Rectal smooth muscle tissue (tissue), 1 donor: ENCODE measurements around the gene TMPRSS13.

ENCODE experiments used
- H3K27ac ChIP-seq: one replicate; pipeline ENCODE4 v1.7.0; 2013; ENCODE audit warnings: low read depth, low read length, inconsistent platforms
- H3K27me3 ChIP-seq: one replicate; pipeline ENCODE4 v1.7.0; 2013; ENCODE audit warnings: low read length; ENCODE audit not compliant: control insufficient read depth, insufficient read depth
- H3K36me3 ChIP-seq: one replicate; pipeline ENCODE4 v1.7.0; 2013; ENCODE audit warnings: low read length; ENCODE audit not compliant: control insufficient read depth, insufficient read depth
- H3K4me1 ChIP-seq: one replicate; pipeline ENCODE4 v1.7.0; 2013; ENCODE audit warnings: low read length; ENCODE audit not compliant: control insufficient read depth, insufficient read depth
- H3K4me3 ChIP-seq: one replicate; pipeline ENCODE4 v1.7.0; 2013; ENCODE audit warnings: low read length
- H3K9ac ChIP-seq: one replicate; pipeline ENCODE4 v1.7.0; 2013; ENCODE audit warnings: low read length

The TMPRSS13 gene

GRCh38 chr11:117884994-117885393, 44.2 kb downstream of the TMPRSS13 start:
- Histone ChIP-seq H3K4me3 (no peak overlapping the region), H3K9ac (no peak overlapping the region), H3K36me3 (no peaks in the 10 kb centered on the region)

GRCh38 chr11:117883063-117883462, 46.1 kb downstream of the TMPRSS13 start:
- no peak overlapping the region for H3K9ac ChIP-seq
- H3K4me3 ChIP-seq, result no peak overlapping the region
- H3K4me1 ChIP-seq, result peaks cover 55% of the 10 kb centered on the region
- H3K27me3 ChIP-seq, result peaks cover 3% of the 10 kb centered on the region
- no peaks in the 10 kb centered on the region for H3K36me3 ChIP-seq
- peak overlapping the region; percentile 89 for H3K27ac ChIP-seq

More at GRCh38 chr11:117884994-117885393, 44.2 kb downstream of the TMPRSS13 start:
- Histone ChIP-seq H3K27me3 (peaks cover 2% of the 10 kb centered on the region), H3K4me1 (peaks cover 54% of the 10 kb centered on the region), H3K27ac (peak overlapping the region; percentile 89)

DNA sequence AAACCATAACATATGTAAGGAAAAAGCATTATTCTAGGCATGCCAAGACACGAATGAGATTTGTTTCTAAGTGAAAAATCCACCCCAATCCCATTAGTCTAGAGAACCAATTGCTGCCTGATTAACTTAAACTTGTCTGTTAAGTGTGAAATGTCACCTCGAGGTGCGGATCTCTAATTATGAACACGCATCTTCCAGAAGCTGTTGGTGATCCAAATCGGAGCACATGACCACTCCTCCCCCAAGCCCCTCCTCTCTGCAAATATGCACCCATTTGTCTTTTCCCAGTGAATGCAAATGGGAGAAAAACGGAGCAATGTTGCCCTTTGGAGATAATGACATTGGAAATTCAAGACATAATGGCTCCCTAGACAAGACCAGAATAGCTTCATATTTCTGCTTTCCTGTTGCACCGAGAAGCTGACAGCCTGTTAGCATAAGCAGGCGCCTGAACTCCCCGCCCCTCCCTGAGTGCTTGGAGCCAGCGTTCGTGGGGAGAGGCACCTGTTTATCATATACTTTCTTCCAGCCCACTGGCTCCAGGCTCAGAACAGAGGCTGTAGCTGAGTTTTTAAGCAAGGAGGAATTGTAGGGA, 46.8 kb downstream of the TMPRSS13 start:
- Histone ChIP-seq H3K27ac (peak overlapping the region; percentile 89), H3K4me1 (peaks cover 59% of the 10 kb centered on the region), H3K27me3 (peaks cover 3% of the 10 kb centered on the region), H3K9ac (no peak overlapping the region), H3K36me3 (no peaks in the 10 kb centered on the region), H3K4me3 (no peak overlapping the region)

DNA sequence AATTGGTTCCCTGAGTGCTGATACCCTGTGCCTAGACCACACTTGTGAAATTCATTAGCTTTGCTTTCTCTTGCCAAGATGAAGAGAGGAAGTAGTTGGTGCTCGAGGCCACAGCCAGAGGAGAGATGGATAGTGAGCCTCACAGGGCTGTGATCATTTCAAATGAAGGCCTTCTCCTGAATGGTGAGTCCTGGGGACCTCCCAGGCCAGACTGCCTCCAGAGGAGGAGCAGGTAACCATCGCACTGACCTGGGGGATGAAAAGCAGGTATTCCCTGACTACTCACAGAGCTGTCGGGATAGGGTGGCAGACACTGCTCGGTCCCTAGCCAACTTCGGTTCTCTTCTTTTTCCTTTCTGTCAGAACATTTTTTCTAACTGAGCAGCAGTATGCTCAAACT, 48.0 kb downstream of the TMPRSS13 start:
- no peak overlapping the region for H3K9ac ChIP-seq
- peak overlapping the region; percentile 89 for H3K27ac ChIP-seq
- no peak overlapping the region for H3K4me3 ChIP-seq
- no peaks in the 10 kb centered on the region for H3K36me3 ChIP-seq
- H3K4me1 ChIP-seq, result peaks cover 59% of the 10 kb centered on the region
- H3K27me3 ChIP-seq, result peaks cover 7% of the 10 kb centered on the region

DNA sequence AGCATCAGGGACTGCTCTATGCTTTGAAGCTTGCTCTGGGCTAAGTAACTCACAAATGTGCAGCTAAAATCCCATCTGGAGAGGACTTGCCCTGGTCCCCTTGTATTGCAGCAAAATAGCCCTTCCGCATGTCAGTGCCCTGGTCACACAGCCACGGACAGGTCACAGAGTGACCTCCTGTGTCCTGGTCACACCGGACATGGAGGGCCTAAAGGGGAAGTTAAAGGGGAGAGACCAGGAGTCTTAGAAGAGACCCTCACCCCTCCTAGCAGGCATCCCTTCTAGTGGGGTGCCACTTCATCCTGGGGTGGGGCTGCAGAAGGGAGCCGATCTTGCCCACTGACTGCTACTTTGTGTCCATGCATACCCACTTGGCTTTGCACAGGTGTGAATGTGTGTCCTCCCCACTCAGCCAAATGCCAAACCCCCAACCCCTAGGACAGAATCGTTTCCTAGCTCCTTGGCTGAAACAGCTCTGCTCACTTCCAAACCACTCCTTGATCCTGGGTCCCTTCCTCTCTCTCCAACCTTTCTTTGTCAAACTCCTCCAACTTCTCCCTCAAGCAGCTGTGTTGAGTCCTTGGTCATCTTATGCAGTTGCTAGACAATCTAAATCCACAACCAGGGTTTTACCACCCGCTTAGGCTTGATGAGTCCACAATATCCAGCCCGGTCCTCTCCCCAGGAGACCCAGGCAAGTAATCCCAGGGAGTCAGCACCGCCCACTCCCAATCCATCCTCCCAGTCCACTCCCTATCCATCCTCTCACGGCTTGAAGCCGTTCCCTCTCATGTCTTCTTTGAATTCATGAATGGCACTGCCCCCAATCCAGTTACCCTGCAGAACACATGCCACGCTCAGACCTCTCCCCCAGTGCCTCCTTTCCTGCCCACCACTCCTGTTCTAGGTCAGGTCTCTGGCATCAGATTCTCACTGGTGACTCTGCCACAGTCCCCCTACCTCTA, 49.4 kb downstream of the TMPRSS13 start:
- peaks cover 51% of the 10 kb centered on the region for H3K4me1 ChIP-seq
- H3K4me3 ChIP-seq, result no peak overlapping the region
- peaks cover 7% of the 10 kb centered on the region for H3K27me3 ChIP-seq
- no peaks in the 10 kb centered on the region for H3K36me3 ChIP-seq
- H3K9ac ChIP-seq, result no peak overlapping the region
- no peak overlapping the region for H3K27ac ChIP-seq

- H3K9ac ChIP-seq, result no peak overlapping the region
- H3K27ac ChIP-seq, result peak overlapping the region; percentile 91
- H3K4me3 ChIP-seq, result no peak overlapping the region
- peaks cover 48% of the 10 kb centered on the region for H3K4me1 ChIP-seq
- no peaks in the 10 kb centered on the region for H3K36me3 ChIP-seq
- peaks cover 7% of the 10 kb centered on the region for H3K27me3 ChIP-seq
These were observed 50.2 kb downstream of the TMPRSS13 start for GRCh38 chr11:117878939-117879475.

DNA sequence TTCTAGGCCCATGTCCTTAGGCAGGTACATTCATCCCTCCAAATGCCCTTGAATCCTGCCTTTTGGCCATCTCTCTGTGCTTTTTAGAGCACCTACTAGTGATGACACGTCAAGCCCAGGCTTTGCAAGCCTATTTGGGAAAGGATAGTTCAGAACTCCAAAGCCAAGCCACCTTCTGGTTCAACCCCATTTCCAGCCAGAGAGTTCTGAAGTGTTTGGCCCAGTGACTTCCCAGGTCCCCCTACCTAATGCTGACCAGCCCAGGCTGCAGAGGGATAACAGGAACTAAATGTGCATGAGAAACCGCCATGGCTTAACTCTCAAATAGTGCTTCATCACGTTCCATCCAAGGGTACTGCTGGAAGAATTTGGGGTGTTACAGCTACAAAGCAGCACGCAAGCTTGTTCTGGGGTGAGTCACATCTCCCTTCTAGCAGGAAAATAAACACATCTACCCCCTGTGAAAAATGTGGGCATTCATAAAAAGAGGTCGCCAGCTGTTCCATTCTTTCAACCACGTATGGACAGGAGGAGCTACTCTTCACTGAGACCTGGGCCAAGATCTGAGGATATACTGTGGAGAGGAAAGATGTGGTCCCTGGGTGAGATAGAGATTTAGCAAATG, 50.8 kb downstream of the TMPRSS13 start:
- Histone ChIP-seq H3K27me3 (peaks cover 7% of the 10 kb centered on the region), H3K27ac (peak overlapping the region; percentile 91), H3K4me3 (no peak overlapping the region), H3K36me3 (no peaks in the 10 kb centered on the region), H3K4me1 (peaks cover 50% of the 10 kb centered on the region), H3K9ac (no peak overlapping the region)

- peak overlapping the region; percentile 61 for H3K4me3 ChIP-seq
- H3K9ac ChIP-seq, result peak overlapping the region; percentile 57
- H3K36me3 ChIP-seq, result no peaks in the 10 kb centered on the region
- H3K4me1 ChIP-seq, result peaks cover 49% of the 10 kb centered on the region
- H3K27ac ChIP-seq, result peak overlapping the region; percentile 91
- peaks cover 7% of the 10 kb centered on the region for H3K27me3 ChIP-seq
These were observed 52.0 kb downstream of the TMPRSS13 start for GRCh38 chr11:117877120-117877784.

GRCh38 chr11:117876341-117877119, 52.7 kb downstream of the TMPRSS13 start, which contains the start of gene FXYD6:
TSS of gene FXYD6 (minus strand) at chr11:117876658. CDS start at chr11:117842776, 33,882 bp downstream.
- peaks cover 7% of the 10 kb centered on the region for H3K27me3 ChIP-seq
- H3K4me1 ChIP-seq, result peaks cover 50% of the 10 kb centered on the region
- peak within 1 kb of the TSS; percentile 57 for H3K9ac ChIP-seq
- peak within 1 kb of the TSS; percentile 80 for H3K4me3 ChIP-seq
- no peaks in the 10 kb centered on the region for H3K36me3 ChIP-seq
- H3K27ac ChIP-seq, result peak within 1 kb of the TSS; percentile 91

GRCh38 chr11:117876059-117876340, 53.2 kb downstream of the TMPRSS13 start:
- Histone ChIP-seq H3K4me3 (peak overlapping the region; percentile 80), H3K36me3 (no peaks in the 10 kb centered on the region), H3K27me3 (peaks cover 7% of the 10 kb centered on the region), H3K9ac (peak overlapping the region; percentile 42), H3K4me1 (peaks cover 46% of the 10 kb centered on the region), H3K27ac (peak overlapping the region; percentile 91)

DNA sequence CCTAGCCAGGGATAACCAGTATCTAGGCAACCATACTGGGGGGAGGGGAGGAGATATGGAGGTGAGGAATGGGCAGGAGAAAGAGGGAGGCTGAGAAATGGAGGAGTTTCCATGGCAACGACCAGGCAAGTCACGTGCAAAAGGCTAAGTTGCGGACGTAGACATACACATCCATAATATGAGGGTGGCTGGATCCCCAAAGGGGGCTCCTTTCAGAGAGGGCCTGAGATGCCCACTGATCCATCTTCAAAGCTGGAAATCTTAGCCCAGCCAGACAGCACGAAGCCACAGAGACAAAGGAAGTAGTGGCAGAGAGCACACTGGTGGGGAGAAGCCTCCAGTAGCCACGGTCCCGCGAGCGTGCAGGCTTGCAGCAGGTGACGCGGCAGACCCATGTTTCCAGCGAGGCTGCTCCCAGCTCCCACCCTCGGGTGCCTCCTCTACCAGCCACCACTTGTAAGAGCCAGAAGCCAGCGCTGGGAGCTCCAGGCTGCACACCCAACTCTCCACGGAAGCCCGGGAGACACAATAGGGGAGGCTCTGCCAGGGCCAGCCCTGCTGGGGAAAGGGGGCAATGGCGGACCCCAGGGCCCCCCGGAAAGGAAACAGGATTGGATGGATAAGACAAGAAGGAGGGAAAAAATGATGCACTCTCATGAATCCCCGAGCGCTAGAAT, 53.7 kb downstream of the TMPRSS13 start:
- peaks cover 43% of the 10 kb centered on the region for H3K4me1 ChIP-seq
- peak overlapping the region; percentile 91 for H3K27ac ChIP-seq

More for the DNA sequence above, 53.7 kb downstream of the TMPRSS13 start:
- H3K9ac ChIP-seq, result peak overlapping the region; percentile 42
- no peaks in the 10 kb centered on the region for H3K36me3 ChIP-seq
- peak overlapping the region; percentile 80 for H3K4me3 ChIP-seq
- peaks cover 7% of the 10 kb centered on the region for H3K27me3 ChIP-seq
